GM12872 (cell line): Measurements from ENCODE around the gene SLAMF9.

Experiments
- CTCF ChIP-seq: IDR thresholded peaks from 3 replicates; pipeline ENCODE4 v1.5.1; 2011; ENCODE audit warnings: low read depth, mild to moderate bottlenecking, low read length, moderate library complexity; ENCODE audit not compliant: insufficient read depth

Gene SLAMF9

GRCh38 chr1:159941591-159942560 lies 12.2 kb downstream of the SLAMF9 start:
- no peak for TF ChIP-seq CTCF

- no peak for TF ChIP-seq CTCF
Observed at GRCh38 chr1:159941141-159941540, 12.9 kb downstream of the SLAMF9 start.

- no peak for TF ChIP-seq CTCF
Observed at GRCh38 chr1:159940006-159940620, 13.9 kb downstream of the SLAMF9 start.

GRCh38 chr1:159939678-159940002 lies 14.4 kb downstream of the SLAMF9 start:
- no peak for TF ChIP-seq CTCF

GRCh38 chr1:159938905-159939677 lies 14.9 kb downstream of the SLAMF9 start:
- no peak for TF ChIP-seq CTCF

- TF ChIP-seq CTCF = no peak
Observed at GRCh38 chr1:159938211-159938852, 15.7 kb downstream of the SLAMF9 start.
